CD4-positive, alpha-beta T cell treated with Interleukin-6 for 4 hours (primary cell): ENCODE measurements around the gene ZNF443.
"Not testable (repeated sequence)": the region's sequence is repeated elsewhere in the genome, so short reads cannot be mapped to it uniquely, and the experiment has no call there.

Experiments
- DNase-seq: peaks from one replicate; pipeline ENCODE4 v3.0.0-alpha.2; 2020; ENCODE audit warnings: mixed read lengths

Gene ZNF443

DNA sequence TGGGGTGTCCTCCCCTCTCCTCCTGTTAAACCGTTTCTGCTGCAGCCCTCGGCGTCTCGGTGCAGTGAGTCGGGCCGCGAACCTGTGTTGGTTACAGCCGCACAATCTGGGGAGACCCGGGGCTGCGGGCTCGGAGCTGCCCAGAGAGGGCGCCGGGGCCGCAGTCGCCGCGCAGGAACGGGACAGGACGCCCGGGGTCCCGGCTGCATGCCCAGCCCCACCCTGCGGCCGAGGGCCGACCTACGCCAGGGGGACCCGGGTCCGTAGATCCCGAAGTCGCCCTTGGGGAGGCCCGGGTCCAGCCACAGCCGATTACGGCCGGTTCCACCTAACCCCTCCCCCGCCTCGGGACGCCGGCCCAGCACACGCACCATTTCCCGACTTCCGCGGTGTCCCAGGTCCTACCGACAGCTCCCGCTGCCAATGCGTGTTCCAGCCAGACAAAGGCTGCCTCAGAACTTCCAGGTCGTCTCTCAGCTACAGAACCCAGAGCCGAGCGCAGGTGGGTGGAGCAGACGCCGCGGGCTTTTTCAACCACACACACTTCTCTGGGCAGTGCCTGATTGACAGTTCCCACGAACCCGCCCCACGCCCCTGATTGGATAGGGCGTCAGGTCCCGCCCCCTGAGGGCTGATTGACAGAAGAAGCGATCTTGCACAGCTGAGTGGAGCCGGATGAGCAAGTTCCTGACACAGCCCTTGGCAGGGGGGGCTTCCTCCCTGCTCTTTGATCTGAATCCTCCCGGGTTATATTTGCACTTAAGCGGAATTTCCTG, at the start of gene ZNF443:
Gene ZNF443 (minus strand): TSS at position 481 of the 776 bp plus-strand sequence. CDS start 107 bp downstream, at position 374.
- DNase-seq: peak; percentile 99

DNA sequence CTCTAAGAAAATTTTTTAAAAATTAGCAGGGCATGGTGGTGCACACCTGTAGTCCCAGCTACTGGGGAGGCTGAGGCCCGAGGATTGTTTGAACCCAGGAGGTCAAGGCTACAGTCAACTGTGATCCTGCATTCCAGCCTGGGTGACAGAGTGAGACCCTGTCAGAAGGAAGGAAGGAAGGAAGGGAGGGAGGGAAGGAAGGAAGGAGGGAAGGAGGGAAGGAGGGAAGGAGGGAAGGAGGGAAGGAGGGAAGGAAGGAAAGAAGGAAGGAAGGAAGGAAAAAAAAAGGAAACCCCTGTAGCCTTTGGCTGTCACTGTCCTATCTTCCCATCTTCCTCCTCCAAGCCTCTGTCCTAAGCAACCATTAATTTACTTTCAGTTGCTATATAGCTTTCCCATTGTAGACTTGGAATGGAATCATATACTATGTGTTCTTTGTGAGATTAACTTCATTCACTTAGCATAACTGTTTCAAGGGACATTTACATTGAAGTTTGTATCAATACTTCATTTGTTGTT, 45.5 kb upstream of the ZNF443 start:
- not testable (repeated sequence) for DNase-seq

DNA sequence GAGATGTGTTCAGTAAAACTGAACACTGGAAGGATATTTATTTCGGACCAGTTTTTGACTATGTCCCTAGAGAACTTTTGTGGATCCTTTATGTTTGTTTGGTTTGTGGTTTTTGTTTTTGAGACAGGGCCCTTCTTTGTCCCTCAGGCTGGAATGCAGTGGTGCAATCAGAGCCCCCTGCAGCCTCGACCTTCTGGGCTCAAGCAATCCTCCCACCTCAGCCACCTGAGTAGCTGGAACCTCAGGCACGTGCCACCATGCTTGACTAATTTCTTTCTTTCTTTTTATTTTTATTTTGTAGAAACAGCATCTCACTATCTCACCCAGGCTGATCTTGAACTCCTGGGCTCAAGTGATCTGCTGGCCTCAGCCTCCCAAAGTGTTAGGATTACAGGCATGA, 44.8 kb upstream of the ZNF443 start:
- DNase-seq: no peak

DNA sequence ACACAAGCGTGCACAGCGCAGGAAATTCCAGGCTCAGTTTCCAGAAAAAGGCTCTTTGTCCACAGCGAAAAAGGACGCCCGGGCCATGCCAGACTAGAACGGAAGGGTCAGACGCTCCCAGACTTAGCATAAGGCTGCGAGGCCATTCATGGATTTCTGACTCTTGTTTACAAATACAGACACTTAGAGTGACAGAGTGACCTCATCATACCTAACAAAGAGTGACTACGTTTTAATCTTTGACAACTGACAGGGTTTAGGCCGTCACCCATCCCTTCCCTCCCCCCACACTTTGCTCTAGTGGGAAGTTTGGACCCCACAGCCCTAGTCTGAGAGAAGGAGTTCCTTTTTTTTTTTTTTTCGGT, 44.2 kb upstream of the ZNF443 start:
- no peak for DNase-seq

DNA sequence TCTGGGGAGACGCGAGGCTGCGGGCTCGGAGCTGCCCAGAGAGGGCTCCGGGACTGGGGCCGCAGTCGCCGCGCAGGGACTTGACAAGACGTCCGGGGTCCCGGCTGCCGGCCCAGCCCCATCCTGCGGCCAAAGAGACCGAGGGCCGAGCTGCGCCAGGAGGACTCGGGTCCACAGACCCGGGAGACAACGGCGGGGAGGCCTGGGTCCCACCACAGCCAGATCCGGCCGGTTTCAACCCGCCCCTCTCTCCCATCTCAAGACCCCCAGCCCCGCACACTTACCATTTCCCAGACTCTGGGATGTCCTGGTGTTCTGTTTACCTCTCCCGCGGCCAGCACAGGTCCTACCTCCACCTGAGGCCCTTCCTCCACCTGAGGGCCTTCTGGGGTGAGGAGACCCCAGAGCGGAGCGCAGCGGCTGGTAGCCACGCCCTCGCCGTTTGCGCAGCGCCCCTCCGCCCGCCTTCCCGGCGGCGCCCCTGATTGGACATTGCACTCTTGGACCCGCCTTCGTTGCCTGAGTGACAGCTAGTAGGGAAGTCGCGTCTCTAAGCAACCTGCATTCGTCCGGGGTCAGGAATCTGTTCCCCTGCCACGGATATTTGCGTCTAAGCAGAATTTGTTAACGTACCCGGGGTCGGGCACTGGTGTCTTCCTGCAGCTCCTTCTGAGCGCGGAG, 43.7 kb upstream of the ZNF443 start, which contains the start of gene ZNF709:
Gene ZNF709 (minus strand): TSS at position 446 of the 681 bp plus-strand sequence. CDS start 159 bp downstream, at position 287.
- peak; percentile 92 for DNase-seq

DNA sequence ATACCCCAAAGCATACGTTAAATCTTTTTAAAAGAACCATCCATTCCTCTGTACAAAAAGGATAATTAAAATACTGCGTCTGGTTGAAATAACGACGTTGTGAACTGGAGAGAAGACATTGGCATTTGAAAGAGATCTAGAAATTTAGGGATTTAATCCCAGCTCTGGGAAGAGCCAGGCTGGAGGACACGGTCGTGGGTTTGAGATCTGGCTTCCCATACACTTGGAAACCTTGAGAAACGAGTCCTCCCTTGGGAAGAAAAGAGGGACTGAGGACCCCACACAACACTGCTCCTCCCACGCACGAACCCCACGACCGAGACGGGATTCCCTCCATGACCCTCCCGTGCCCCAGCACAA, 43.2 kb upstream of the ZNF443 start:
- no peak for DNase-seq

DNA sequence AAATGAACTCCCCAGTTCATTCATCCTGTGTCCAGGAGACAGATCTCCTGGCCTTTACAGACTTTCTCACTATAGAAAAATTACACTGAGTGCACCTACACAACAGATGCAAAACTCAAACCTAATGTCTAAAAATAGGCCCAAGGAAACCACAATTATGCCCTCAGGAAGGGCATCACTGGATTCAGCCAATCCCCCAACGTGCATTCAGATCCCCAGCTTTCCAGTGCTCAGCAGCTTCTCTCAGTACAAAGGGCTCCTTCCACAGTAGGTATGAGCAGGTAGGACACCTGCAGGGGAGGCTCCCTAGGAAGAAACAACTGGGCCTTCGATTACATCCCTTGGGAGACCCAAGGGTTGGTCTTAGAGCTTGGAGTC, 41.7 kb upstream of the ZNF443 start:
- no peak for DNase-seq

DNA sequence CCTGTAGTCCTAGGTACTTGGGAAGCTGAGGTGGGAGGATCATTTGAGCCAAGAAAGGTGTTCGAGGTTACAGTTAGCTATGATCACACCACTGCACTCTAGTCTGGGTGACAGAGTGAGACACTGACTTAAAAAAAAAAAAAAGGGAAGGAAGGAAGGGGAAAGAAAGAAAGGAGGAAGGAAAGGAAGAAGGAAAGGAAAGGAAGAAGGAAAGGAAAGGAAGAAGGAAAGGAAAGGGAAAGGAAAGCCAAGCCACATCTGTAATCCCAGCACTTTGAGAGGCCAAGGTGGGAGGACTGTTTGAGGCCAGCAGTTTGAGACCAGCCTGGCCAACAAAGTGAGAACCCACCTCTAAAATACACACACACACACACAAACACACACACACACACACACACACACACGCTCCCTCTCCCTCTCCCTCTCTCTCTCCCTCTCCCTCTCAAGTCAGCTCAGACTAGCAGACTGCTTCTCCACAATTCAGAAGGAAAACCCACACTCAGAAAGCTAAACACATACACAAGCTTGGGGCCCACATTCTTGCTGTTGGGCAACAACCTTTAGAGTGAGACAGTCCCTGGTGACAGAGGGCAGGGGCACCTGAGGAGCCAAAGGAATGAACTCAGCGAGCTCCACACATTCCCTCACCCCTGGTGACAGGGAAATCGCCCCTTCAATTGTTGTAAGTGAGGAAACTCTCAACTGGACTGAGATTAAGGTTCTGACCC, 41.1 kb upstream of the ZNF443 start:
- DNase-seq: no peak

DNA sequence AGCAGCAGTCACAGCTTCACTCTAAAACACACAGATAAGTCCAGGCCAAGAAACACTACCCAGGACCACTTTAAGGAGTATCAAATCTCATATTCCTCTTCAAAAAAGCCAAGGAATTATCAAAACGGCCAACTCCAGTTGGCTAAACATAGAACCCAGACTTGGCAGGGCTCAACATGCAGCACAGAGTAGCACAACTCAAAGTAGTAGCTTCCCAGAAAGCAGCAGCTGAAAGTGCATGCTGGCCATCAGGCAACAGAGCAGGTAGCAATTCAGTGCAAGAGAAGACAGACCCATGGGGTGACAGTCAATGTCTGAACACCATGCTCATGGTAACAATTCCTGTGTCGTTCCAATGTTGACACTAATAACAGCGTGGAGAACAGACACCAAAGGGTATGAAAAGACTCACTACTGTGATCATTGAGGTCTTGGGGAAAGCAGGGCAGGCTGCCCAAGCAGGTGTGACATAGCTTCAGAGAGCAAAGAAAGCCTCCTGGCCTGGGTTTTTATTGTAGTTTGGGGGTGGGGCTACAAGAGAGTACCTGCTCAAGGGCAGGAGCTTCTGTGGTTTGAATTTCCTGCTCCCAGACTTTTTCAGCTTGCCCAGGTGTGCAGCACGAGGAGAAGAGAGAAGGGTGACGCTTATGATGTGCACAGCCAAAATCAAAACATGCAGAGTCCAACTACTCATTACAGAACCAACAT, 37.6 kb upstream of the ZNF443 start:
- peak; percentile 24 for DNase-seq

DNA sequence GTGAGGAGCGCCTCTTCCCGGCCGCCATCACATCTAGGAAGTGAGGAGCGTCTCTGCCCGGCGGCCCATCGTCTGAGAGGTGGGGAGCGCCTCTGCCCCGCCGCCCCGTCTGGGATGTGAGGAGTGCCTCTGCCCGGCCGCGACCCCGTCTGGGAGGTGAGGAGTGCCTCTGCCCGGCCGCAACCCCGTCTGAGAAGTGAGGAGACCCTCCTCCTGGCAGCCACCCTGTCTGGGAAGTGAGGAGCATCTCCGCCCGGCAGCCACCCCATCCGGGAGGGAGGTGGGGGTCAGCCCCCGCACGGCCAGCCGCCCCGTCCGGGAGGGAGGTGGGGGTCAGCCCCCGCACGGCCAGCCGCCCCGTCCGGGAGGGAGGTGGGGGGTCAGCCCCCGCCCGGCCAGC, 26.8 kb upstream of the ZNF443 start:
- not testable (repeated sequence) for DNase-seq

DNA sequence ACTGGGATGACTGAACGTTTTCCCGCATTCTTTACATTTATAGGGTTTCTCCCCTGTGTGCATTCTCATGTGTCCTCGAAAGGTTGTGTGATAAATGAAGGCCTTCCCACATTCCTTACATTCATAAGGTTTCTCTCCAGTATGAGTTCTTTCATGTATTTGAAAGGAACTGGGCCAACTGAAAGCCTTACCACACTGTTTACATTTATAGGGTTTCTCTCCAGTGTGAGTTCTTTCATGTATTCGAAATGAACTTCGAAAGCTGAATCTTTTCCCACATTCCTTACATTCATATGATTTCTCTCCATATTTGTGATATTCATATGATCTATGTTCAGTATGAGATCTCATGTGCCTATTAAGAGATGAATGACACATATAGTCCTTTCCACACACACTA, 24.4 kb upstream of the ZNF443 start:
- DNase-seq: no peak

DNA sequence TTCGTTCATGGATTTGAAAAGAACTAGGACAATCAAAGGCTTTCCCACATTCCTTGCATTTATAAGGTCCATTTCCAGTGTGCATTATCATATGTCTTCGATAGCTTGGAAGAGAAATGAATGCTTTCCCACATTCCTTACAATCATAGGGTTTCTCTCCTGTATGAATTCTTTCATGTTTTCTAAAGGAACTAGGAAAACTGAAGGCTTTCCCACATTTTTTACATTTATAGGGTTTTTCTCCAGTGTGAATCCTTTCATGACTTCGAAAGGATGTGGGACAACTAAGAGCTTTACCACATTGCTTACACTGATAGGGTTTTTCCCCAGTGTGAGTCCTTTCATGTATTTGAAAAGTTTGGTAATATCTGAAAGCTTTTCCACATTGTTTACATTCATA, 23.9 kb upstream of the ZNF443 start:
- DNase-seq: no peak

DNA sequence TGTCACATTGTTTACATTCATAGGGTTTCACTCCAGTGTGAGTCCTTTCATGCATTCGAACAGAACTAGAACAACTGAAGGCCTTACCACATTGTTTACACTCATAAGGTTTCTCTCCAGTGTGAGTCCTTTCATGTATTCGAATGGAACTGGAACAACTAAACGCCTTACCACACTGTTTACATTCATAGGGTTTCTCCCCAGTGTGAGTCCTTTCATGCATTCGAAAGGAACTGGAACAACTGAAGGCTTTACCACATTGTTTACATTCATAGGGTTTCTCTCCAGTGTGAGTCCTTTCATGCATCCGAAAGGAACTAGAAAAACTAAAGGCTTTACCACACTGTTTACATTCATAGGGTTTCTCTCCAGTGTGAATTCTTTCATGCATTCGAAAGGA, 23.3 kb upstream of the ZNF443 start:
- DNase-seq: not testable (repeated sequence)

DNA sequence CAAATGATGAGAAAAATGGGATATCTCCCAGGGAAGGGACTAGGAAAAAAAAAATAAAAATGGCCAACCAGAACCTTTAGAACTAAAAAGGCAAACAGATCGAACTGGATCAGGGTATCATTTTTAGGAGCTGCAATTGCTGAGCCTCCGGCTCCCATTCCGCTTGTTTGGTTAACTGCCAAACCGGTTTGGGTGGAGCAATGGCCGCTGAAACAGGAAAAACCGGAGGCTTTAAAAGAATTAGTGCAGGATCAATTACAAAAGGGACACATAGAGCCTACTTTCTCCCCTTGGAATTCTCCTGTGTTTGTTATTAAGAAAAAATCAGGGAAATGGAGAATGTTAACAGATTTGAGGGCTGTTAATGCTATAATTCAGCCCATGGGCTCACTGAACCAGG, 12.7 kb upstream of the ZNF443 start:
- no peak for DNase-seq

DNA sequence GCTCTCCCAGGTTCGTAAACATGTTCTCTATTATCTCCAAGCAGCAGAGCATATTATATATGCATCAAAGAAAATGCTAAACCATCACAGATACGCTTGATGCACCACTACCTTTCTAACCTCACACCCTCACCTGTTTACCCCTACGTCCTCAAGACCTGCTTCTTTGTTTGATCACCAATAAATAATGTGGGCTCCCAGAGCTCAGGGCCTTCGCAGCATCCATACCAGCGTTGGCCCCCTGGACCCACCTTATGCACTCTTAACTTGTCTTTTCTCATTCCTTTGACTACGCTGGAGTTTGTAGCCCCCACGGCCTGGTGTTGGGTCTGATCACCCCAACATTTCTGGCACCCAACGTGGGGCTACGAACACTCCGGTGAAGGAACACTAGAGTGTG, 10.0 kb upstream of the ZNF443 start:
- DNase-seq: no peak

DNA sequence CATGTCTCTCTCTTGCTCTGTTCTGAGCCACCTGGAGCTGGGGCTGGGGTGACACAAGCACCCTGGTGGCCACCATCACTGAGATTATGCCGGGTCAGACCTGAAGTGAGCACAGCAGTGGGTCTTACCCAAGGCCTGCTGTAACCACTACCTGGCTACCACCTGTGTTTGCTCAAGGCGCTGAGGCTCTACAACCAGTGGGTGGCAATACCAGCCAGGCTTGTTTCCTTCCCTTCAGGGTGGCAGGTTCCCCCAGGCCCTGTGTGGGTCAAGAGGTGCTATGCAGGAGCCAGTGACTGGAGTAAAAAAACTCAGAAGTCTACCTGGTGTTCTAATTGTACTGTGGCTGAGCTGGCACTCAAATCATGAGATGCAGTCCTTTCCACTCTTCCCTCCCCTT, 8.0 kb upstream of the ZNF443 start:
- no peak for DNase-seq

DNA sequence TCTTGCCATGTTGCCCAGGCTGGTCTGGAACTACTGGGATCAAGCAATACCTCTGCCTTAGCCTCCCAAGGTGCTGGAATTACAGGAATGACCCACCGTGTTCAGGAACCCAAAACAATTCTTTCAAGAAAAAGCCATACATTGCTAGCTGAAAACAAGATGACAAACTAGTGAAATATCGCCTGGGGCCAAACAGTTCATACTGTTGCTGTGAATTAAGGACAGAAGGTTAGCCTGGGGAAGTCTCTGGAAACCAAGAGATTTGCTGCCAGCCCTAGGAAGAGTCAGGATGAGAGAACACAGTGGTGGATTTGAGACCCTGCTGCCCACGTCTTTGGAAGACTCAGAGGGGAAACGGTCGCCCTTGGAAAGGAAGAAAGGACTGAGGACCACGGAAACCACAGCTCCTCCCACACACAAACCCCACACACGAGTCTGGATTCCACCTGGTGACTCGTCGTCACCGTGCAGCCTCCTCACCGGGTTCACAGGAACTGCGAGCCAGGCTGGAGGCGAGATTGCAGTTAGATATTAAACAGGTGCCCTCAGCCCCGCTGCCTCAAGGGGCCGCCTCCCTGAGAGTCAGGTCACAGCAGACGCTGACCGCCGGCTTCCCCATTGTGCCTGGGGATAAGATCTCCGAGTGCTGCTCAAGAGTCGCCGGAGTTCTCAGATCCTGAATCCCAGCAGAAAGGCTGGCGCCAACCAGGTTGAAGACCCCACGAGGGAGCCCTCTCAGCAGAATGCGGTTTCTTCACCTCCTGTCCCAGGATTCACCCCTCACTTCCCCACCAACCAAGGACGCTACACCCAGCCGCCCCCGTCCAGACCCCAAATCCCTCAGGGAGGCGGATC, 908 bp downstream of the ZNF443 start:
- DNase-seq: peak; percentile 21

DNA sequence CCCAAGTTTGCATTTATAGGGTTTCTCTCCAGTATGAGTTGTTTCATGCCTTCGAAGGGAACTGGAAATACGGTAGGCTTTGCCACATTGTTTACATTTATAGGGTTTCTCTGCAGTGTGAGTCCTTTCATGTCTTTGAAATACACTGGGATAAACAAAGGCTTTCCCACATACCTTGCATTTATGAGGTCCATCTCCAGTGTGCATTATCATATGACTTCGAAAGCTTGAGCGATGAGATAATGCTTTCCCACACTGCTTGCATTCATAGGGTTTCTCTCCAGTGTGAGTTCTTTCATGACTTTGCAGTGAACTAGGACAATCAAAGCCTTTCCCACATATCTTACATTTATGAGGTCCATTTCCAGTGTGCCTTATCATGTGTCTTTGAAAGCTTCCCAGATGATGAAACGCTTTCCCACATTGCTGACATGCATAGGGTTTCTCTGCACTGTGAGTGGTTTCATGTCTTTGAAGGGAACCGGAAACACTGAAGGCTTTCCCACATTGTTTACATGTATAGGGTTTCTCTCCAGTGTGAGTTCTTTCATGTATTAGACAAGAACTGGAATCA, 10.0 kb downstream of the ZNF443 start:
- DNase-seq: not testable (repeated sequence)

DNA sequence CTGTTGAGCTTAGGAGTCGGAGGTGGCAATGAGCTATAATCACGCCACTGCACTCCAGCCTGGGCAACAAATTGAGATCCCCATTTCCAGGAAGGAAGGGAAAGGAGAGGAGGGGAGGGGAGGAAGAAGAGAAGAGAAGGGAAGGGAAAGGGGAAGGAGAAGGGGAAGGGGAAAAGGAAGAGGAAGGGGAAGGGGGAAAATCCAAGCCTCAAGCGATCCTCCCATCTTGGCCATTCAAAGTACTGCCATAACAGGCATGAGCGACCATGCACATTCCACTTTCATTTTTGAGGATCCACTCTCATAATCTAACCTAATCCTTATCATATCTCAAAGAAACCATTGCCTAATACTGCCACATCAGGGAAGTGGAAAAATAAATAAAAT, 14.9 kb downstream of the ZNF443 start:
- no peak for DNase-seq

DNA sequence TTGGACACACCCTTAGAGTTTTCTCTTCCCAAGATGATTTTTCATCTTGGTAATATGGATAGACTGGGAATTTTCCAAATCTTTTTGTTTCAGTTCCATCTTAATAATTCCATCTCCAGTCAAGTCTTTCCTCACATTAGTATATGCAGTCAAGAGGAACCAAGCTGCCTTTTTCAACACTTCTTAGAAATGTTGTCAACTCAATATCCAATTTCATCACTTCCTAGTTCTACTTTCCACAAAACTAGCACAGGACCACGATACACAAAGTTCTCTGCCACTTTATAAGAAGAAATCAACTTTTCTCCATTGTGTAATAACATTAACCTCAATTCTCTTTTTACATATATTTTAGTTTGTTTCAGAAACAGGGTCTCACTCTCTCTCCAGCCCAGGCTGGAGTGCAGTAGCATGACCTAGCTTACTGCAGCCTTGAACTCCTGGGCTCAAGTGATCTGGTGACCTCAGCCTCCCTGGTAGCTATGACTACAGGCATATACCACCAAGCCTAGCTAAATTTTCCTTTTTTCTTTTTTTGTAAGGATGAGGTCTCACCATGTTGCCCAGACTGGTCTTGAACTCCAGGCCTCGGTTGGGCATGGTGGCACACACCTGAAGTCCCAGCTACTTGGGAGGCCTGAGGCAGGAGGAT, 15.5 kb downstream of the ZNF443 start:
- DNase-seq: no peak

DNA sequence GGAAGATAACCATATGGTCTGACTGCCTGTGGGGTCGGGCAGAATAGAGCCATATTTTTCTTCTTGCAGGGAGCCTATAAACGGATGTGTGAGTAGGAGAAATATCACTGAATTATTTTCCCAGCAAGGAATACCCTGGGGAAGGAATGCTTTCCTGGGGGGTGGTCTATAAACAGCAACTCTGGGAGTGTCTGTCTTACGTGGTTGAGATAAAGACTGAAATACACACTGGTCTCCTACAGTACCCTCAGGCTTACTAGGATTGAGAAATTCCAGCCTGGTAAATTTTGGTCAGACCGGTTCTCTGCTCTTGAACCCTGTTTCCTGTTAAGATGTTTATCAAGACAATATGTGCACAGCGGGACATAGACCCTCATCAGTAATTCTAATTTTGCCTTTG, 23.5 kb downstream of the ZNF443 start:
- not testable (repeated sequence) for DNase-seq
